Measurements from ENCODE around the gene CD28. TPM values are rescaled to one million over a fixed set of nuclear protein-coding genes. Genes with fewer than 3 reads are reported as not detected.

Gene CD28
- total RNA-seq, 1 experiment from 2014 or later, result not detected

DNA sequence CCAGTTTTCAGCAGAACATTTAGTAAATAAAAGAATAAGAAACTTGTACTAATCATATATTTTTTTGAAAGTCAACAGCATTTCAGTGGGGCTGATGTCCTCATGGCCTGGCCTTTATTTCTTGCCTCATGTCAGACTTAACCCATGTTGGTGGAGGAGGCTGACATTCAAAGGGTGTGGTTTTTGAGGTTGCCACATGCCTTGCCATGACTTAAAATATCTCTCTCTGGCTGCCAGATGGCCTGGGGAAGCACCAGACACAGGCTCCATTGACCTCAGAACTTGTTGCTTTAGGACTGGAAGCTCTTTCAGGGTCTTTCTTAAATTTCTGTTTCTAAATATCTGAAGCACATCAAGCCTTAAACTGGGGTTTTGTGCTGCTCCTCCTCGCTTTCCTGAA lies 32.5 kb upstream of the CD28 start:
- no peak overlapping the region for H3K4me3 Mint-ChIP-seq (ENCODE audit: unreplicated experiment)
- peak; percentile 78 for DNase-seq (ENCODE audit: unreplicated experiment)
- ChIA-PET POLR2A (interaction anchor here (0.8 kb wide), 1 partner anchor 134 kb away, joined by 4 read pairs; no protein-coding TSS in a partner anchor), CTCF (no interaction called here)
- BruUV-seq (replicated peaks), result no TSS peak
- no peaks in the 10 kb centered on the region for H3K36me3 Mint-ChIP-seq (ENCODE audit: insufficient read depth, unreplicated experiment)
- TF ChIP-seq, protein P1, sequence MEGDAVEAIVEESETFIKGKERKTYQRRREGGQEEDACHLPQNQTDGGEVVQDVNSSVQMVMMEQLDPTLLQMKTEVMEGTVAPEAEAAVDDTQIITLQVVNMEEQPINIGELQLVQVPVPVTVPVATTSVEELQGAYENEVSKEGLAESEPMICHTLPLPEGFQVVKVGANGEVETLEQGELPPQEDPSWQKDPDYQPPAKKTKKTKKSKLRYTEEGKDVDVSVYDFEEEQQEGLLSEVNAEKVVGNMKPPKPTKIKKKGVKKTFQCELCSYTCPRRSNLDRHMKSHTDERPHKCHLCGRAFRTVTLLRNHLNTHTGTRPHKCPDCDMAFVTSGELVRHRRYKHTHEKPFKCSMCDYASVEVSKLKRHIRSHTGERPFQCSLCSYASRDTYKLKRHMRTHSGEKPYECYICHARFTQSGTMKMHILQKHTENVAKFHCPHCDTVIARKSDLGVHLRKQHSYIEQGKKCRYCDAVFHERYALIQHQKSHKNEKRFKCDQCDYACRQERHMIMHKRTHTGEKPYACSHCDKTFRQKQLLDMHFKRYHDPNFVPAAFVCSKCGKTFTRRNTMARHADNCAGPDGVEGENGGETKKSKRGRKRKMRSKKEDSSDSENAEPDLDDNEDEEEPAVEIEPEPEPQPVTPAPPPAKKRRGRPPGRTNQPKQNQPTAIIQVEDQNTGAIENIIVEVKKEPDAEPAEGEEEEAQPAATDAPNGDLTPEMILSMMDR (IDR thresholded peaks at IDR 0.05; ENCODE audit: unreplicated experiment), result no peak
- peak overlapping the region; percentile 50 for H3K27ac Mint-ChIP-seq (ENCODE audit: low read depth, unreplicated experiment)
- intact Hi-C loops (cut with micrococcal nuclease), result no loop called here
- no peaks in the 10 kb centered on the region for H3K9me3 Mint-ChIP-seq (ENCODE audit: unreplicated experiment)
- H3K27me3 Mint-ChIP-seq (ENCODE audit: insufficient read depth, unreplicated experiment), result no peaks in the 10 kb centered on the region
- H3K4me1 Mint-ChIP-seq (ENCODE audit: insufficient read depth, unreplicated experiment), result peaks cover 35% of the 10 kb centered on the region

GRCh38 chr2:203675086-203675485 lies 31.4 kb upstream of the CD28 start:
- H3K27ac Mint-ChIP-seq (ENCODE audit: low read depth, unreplicated experiment), result peak overlapping the region; percentile 44
- ChIA-PET CTCF (no interaction called here), POLR2A (interaction anchor here (1.1 kb wide), 1 partner anchor 11 kb away, joined by 3 read pairs; no protein-coding TSS in a partner anchor)
- TF ChIP-seq, protein P1 (IDR thresholded peaks at IDR 0.05; ENCODE audit: unreplicated experiment), result no peak
- H3K4me1 Mint-ChIP-seq (ENCODE audit: insufficient read depth, unreplicated experiment), result peaks cover 34% of the 10 kb centered on the region
- no peak overlapping the region for H3K4me3 Mint-ChIP-seq (ENCODE audit: unreplicated experiment)
- no peaks in the 10 kb centered on the region for H3K27me3 Mint-ChIP-seq (ENCODE audit: insufficient read depth, unreplicated experiment)
- no peaks in the 10 kb centered on the region for H3K9me3 Mint-ChIP-seq (ENCODE audit: unreplicated experiment)
- peak; percentile 33 for DNase-seq (ENCODE audit: unreplicated experiment)
- no peaks in the 10 kb centered on the region for H3K36me3 Mint-ChIP-seq (ENCODE audit: insufficient read depth, unreplicated experiment)
- BruUV-seq (replicated peaks), result no TSS peak
- intact Hi-C loops (cut with micrococcal nuclease), result no loop called here

GRCh38 chr2:203678971-203679370 lies 27.5 kb upstream of the CD28 start:
- Mint-ChIP-seq H3K36me3 (ENCODE audit: insufficient read depth, unreplicated experiment) (no peaks in the 10 kb centered on the region), H3K9me3 (ENCODE audit: unreplicated experiment) (no peaks in the 10 kb centered on the region), H3K27ac (ENCODE audit: low read depth, unreplicated experiment) (no peak overlapping the region), H3K27me3 (ENCODE audit: insufficient read depth, unreplicated experiment) (no peaks in the 10 kb centered on the region), H3K4me3 (ENCODE audit: unreplicated experiment) (no peak overlapping the region), H3K4me1 (ENCODE audit: insufficient read depth, unreplicated experiment) (peaks cover 55% of the 10 kb centered on the region)
- TF ChIP-seq, protein P1 (IDR thresholded peaks at IDR 0.05; ENCODE audit: unreplicated experiment), result no peak
- no TSS peak for BruUV-seq (replicated peaks)
- POLR2A ChIA-PET, result interaction anchor here (1.1 kb wide), 1 partner anchor 26 kb away, joined by 3 read pairs; no protein-coding TSS in a partner anchor
- DNase-seq (ENCODE audit: unreplicated experiment), result no peak
- intact Hi-C loops (cut with micrococcal nuclease), result no loop called here
- CTCF ChIA-PET, result interaction anchor here (0.6 to 1.2 kb wide), 3 partner anchors 9 to 194 kb away, joined by 3 to 6 read pairs (median 5); no protein-coding TSS in a partner anchor

DNA sequence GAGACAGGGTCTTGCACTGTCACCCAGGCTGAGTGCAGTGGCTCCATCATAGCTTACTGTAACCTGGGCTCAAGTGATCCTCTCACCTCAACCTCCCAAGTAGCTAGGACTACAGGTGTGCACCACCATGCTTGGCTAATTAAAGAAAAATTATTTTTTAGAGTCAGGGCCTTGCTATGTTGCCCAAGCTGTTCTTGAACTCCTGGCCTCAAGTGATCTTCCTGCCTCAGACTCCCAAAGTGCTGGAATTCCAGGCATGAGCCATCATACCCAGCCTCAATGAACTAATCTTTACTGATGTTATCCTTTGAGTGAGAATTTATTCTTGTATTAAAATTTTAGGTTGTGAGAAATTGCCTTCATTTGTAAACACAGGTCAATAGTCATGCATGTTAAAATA lies 27.0 kb upstream of the CD28 start:
- DNase-seq (ENCODE audit: unreplicated experiment), result no peak
- Mint-ChIP-seq H3K9me3 (ENCODE audit: unreplicated experiment) (no peaks in the 10 kb centered on the region), H3K27ac (ENCODE audit: low read depth, unreplicated experiment) (no peak overlapping the region), H3K4me1 (ENCODE audit: insufficient read depth, unreplicated experiment) (peaks cover 54% of the 10 kb centered on the region), H3K27me3 (ENCODE audit: insufficient read depth, unreplicated experiment) (no peaks in the 10 kb centered on the region), H3K36me3 (ENCODE audit: insufficient read depth, unreplicated experiment) (no peaks in the 10 kb centered on the region), H3K4me3 (ENCODE audit: unreplicated experiment) (no peak overlapping the region)
- ChIA-PET POLR2A (no interaction called here), CTCF (interaction anchor here (0.6 to 1.2 kb wide), 6 partner anchors 9 to 470 kb away, joined by 3 to 6 read pairs (median 4); no protein-coding TSS in a partner anchor)
- intact Hi-C loops (cut with micrococcal nuclease), result no loop called here
- no TSS peak for BruUV-seq (replicated peaks)
- TF ChIP-seq, protein P1 (IDR thresholded peaks at IDR 0.05; ENCODE audit: unreplicated experiment), result no peak
